ENCODE measurements around the gene ZBED4. TPM values are rescaled to one million over a fixed set of nuclear protein-coding genes. Genes with fewer than 3 reads are reported as not detected.

The ZBED4 gene
- total RNA-seq, 2 donors from 2014 or later = 18.4 to 20.7 TPM

GRCh38 chr22:49824936-49825335 lies 28.7 kb upstream of the ZBED4 start:
- Mint-ChIP-seq H3K36me3 (peaks cover 32 to 51% of the 10 kb centered on the region in 2 donors), H3K27ac (peak overlapping the region; percentile 50 to 94), H3K9me3 (no peaks in the 10 kb centered on the region)
- ATAC-seq (no peak), DNase-seq (ENCODE audit: low spot score in 2 of 2) (no peak)

- Mint-ChIP-seq H3K36me3 (peaks cover 32 to 51% of the 10 kb centered on the region in 2 donors), H3K9me3 (no peaks in the 10 kb centered on the region), H3K27ac (peak overlapping the region; percentile 94 to 98)
Observed at GRCh38 chr22:49825436-49825835, 28.2 kb upstream of the ZBED4 start.

GRCh38 chr22:49825944-49826602 lies 27.6 kb upstream of the ZBED4 start:
- H3K36me3 Mint-ChIP-seq = peaks cover 32 to 45% of the 10 kb centered on the region in 2 donors
- H3K9me3 Mint-ChIP-seq = no peaks in the 10 kb centered on the region
- peak; percentile 72 to 77 for ATAC-seq
- DNase-seq (ENCODE audit: low spot score in 2 of 2) = peak in 1 of 2 donors; percentile 64
- peak overlapping the region; percentile 94 to 98 for H3K27ac Mint-ChIP-seq

More at GRCh38 chr22:49825436-49825835, 28.2 kb upstream of the ZBED4 start:
- no peak for DNase-seq (ENCODE audit: low spot score in 2 of 2)
- no peak for ATAC-seq

- ATAC-seq (peak; percentile 17 to 33), DNase-seq (ENCODE audit: low spot score in 2 of 2) (peak in 1 of 2 donors; percentile 46)
- H3K27ac Mint-ChIP-seq = peak overlapping the region; percentile 94 to 98
- H3K9me3 Mint-ChIP-seq = no peaks in the 10 kb centered on the region
- peaks cover 32 to 44% of the 10 kb centered on the region in 2 donors for H3K36me3 Mint-ChIP-seq
Observed at GRCh38 chr22:49826603-49827270, 26.9 kb upstream of the ZBED4 start.

- peaks cover 32 to 44% of the 10 kb centered on the region in 2 donors for H3K36me3 Mint-ChIP-seq
- peak in 1 of 2 donors; percentile 28 for DNase-seq (ENCODE audit: low spot score in 2 of 2)
- H3K27ac Mint-ChIP-seq = no peak overlapping the region
- no peaks in the 10 kb centered on the region for H3K9me3 Mint-ChIP-seq
- peak; percentile 25 to 28 for ATAC-seq
Observed at GRCh38 chr22:49827271-49827852, 26.3 kb upstream of the ZBED4 start.

GRCh38 chr22:49827853-49828598 lies 25.6 kb upstream of the ZBED4 start, which contains the start of gene BRD1:
TSS of gene BRD1 (minus strand) at chr22:49827873. CDS start at chr22:49824317, 3,556 bp downstream.
- Mint-ChIP-seq H3K9me3 (no peaks in the 10 kb centered on the region), H3K27ac (peak within 1 kb of the TSS; percentile 94 to 98), H3K36me3 (peaks cover 28 to 44% of the 10 kb centered on the region in 2 donors)
- DNase-seq (ENCODE audit: low spot score in 2 of 2) (peak in 1 of 2 donors; percentile 65), ATAC-seq (peak; percentile 64 to 69)

- ATAC-seq (no peak), DNase-seq (ENCODE audit: low spot score in 2 of 2) (no peak)
- Mint-ChIP-seq H3K27ac (peak overlapping the region in 1 of 2 donors; percentile 40), H3K9me3 (no peaks in the 10 kb centered on the region), H3K36me3 (peaks cover 23 to 42% of the 10 kb centered on the region in 2 donors)
Observed at GRCh38 chr22:49828599-49828965, 25.1 kb upstream of the ZBED4 start.

- Mint-ChIP-seq H3K36me3 (peaks cover 17 to 35% of the 10 kb centered on the region in 2 donors), H3K9me3 (no peaks in the 10 kb centered on the region), H3K27ac (peak overlapping the region; percentile 40 to 53)
- DNase-seq (ENCODE audit: low spot score in 2 of 2) (no peak), ATAC-seq (peak in 1 of 2 donors; percentile 33)
Observed at GRCh38 chr22:49829044-49829853, 24.4 kb upstream of the ZBED4 start.

- Mint-ChIP-seq H3K27ac (no peak overlapping the region), H3K36me3 (peaks cover 0 to 10% of the 10 kb centered on the region in 2 donors), H3K9me3 (no peaks in the 10 kb centered on the region)
- DNase-seq (ENCODE audit: low spot score in 2 of 2) = no peak
- no peak for ATAC-seq
Observed at GRCh38 chr22:49833340-49834007, 20.2 kb upstream of the ZBED4 start.

- ATAC-seq (peak; percentile 90), DNase-seq (ENCODE audit: low spot score in 2 of 2) (peak; percentile 73 to 88)
- no peaks in the 10 kb centered on the region for H3K36me3 Mint-ChIP-seq
- no peaks in the 10 kb centered on the region for H3K9me3 Mint-ChIP-seq
- H3K27ac Mint-ChIP-seq = peak overlapping the region; percentile 70 to 86
Observed at GRCh38 chr22:49838771-49839717, 14.6 kb upstream of the ZBED4 start.

GRCh38 chr22:49845241-49845640 lies 8.4 kb upstream of the ZBED4 start:
- no peak overlapping the region for H3K27ac Mint-ChIP-seq
- H3K9me3 Mint-ChIP-seq = no peaks in the 10 kb centered on the region
- no peak for DNase-seq (ENCODE audit: low spot score in 2 of 2)
- H3K36me3 Mint-ChIP-seq = no peaks in the 10 kb centered on the region
- no peak for ATAC-seq

- Mint-ChIP-seq H3K36me3 (no peaks in the 10 kb centered on the region), H3K27ac (no peak overlapping the region), H3K9me3 (no peaks in the 10 kb centered on the region)
- no peak for ATAC-seq
- DNase-seq (ENCODE audit: low spot score in 2 of 2) = no peak
Observed at GRCh38 chr22:49845666-49846459, 7.8 kb upstream of the ZBED4 start.

- ATAC-seq = no peak
- DNase-seq (ENCODE audit: low spot score in 2 of 2) = no peak
- Mint-ChIP-seq H3K27ac (no peak overlapping the region), H3K36me3 (no peaks in the 10 kb centered on the region), H3K9me3 (no peaks in the 10 kb centered on the region)
Observed at GRCh38 chr22:49847751-49848689, 5.6 kb upstream of the ZBED4 start.

Data from activated naive CD4-positive, alpha-beta T cell treated with anti-CD3 and anti-CD28 coated beads, Interleukin-2, amount 50 U/mL, for 72 hours (primary cell).